GM12878 (cell line): ENCODE data around the gene RAB3B. TPM values are rescaled to one million over a fixed set of nuclear protein-coding genes. Genes with fewer than 3 reads are reported as not detected.

ENCODE experiments used
- CHD2 ChIP-seq: IDR thresholded peaks from 2 replicates; pipeline ENCODE4 v1.6.1; 2011; ENCODE audit warnings: low read depth, low read length, improper control_type of control experiment, borderline replicate concordance
- CHD4 ChIP-seq: fragments of 200-600 bp; sonication (generic); IDR thresholded peaks from 2 replicates; pipeline ENCODE4 v1.6.1; 2016; ENCODE audit warnings: mild to moderate bottlenecking
- CREB1 ChIP-seq: IDR thresholded peaks from 2 replicates; pipeline ENCODE4 v1.6.1; 2012; ENCODE audit warnings: low read depth, mild to moderate bottlenecking, inconsistent platforms
- CREM ChIP-seq: IDR thresholded peaks from 2 replicates; pipeline ENCODE4 v1.6.1; 2014; ENCODE audit warnings: antibody characterized with exemption, low read depth
- HDGF ChIP-seq: fragments of 450-650 bp; IDR thresholded peaks from 2 replicates; pipeline ENCODE4 v1.6.1; 2016; ENCODE audit warnings: antibody characterized with exemption
- KDM1A ChIP-seq: fragments of 200-600 bp; sonication (generic); IDR thresholded peaks from 2 replicates; pipeline ENCODE4 v1.6.1; 2016; ENCODE audit warnings: borderline replicate concordance
- MYC ChIP-seq: IDR thresholded peaks from 2 replicates; pipeline ENCODE4 v1.6.1; 2011; ENCODE audit warnings: mild to moderate bottlenecking, low read length, moderate library complexity, inconsistent platforms; ENCODE audit not compliant: insufficient read depth, insufficient replicate concordance, insufficient read length, severe bottlenecking
- POLR2A ChIP-seq: IDR thresholded peaks from 2 replicates; pipeline ENCODE4 v1.6.1; 2011; ENCODE audit warnings: low read depth, mild to moderate bottlenecking, low read length
- RBBP5 ChIP-seq: fragments of 200-600 bp; sonication (generic); conservative IDR thresholded peaks from 2 replicates; pipeline ENCODE4 v1.6.1; 2016
- RUNX3 ChIP-seq: IDR thresholded peaks from 2 replicates; pipeline ENCODE4 v1.6.1; 2012; ENCODE audit warnings: low read length, inconsistent platforms
- USF2 ChIP-seq: IDR thresholded peaks from 2 replicates; pipeline ENCODE4 v1.6.1; 2011; ENCODE audit warnings: low read depth, low read length, improper control_type of control experiment, borderline replicate concordance
- polyA plus RNA-seq, 11 experiments: library from polyadenylated mRNA; depleted of rRNA in 4 of 11; unstranded in 6 of 11; stranded (reverse) in 5 of 11; fragments of >200 nt; fragmentation: Nextera tagmentation in 4 of 11; fragmentation: Illumina TruSeq in 1 of 11; extraction: Ambion mirVana in 4 of 11; extraction: Trizol in 1 of 11; gene quantifications; 1 replicate in 1 of 11; 2 replicates in 10 of 11; pipeline versions ENCODE4 v1.2.1 to v1.2.3, GENCODE V29; 2011 to 2016; ENCODE audit warnings: inconsistent platforms in 2 of 11, missing spikeins in 2 of 11, low read depth in 1 of 11
- total RNA-seq, 4 experiments: library from RNA; depleted of rRNA in 3 of 4; stranded (reverse); fragments of >200 nt in 3 of 4; fragmentation: Illumina TruSeq in 1 of 4; extraction: Trizol in 1 of 4; gene quantifications; 2 replicates each; pipeline versions ENCODE4 v1.2.1 to v1.2.3, GENCODE V29; 2013 to 2021
- TF ChIP-seq, protein P1 (sequence below): fragments of 450-650 bp; IDR thresholded peaks from 2 replicates; pipeline ENCODE4 v1.6.1; 2017; ENCODE audit warnings: borderline replicate concordance
- TF ChIP-seq, protein P2 (sequence below): IDR thresholded peaks from 2 replicates; pipeline ENCODE4 v1.6.1; 2012; ENCODE audit warnings: mild to moderate bottlenecking, low read depth, low read length
- TF ChIP-seq, protein P3 (sequence below): fragments of 150-350 bp; IDR thresholded peaks from 2 replicates; pipeline ENCODE4 v1.6.1; 2016; ENCODE audit warnings: low read depth, low read length
- TF ChIP-seq, protein P4 (sequence below): fragments of 450-650 bp; IDR thresholded peaks from 2 replicates; pipeline ENCODE4 v1.6.1; 2016; ENCODE audit warnings: mild to moderate bottlenecking, moderate library complexity, borderline replicate concordance

The RAB3B gene
- total and polyA plus RNA-seq, 10 of the 15 experiments (the other 5 are each of a cell fraction or from before 2014, with no cell fraction given) = 0.05 to 0.32 (median 0.24) TPM

GRCh38 chr1:52033190-52034049 is 42.9 kb upstream of the RAB3B start, which contains the start of gene KTI12 (continued):
- TF ChIP-seq CREM = peak; percentile 69
- no peak for TF ChIP-seq RBBP5
- TF ChIP-seq POLR2A = peak; percentile 98
- no peak for TF ChIP-seq CHD4
- peak; percentile 16; the same call in 1 of the 2 replicates for TF ChIP-seq CHD2
- TF ChIP-seq, protein P1, sequence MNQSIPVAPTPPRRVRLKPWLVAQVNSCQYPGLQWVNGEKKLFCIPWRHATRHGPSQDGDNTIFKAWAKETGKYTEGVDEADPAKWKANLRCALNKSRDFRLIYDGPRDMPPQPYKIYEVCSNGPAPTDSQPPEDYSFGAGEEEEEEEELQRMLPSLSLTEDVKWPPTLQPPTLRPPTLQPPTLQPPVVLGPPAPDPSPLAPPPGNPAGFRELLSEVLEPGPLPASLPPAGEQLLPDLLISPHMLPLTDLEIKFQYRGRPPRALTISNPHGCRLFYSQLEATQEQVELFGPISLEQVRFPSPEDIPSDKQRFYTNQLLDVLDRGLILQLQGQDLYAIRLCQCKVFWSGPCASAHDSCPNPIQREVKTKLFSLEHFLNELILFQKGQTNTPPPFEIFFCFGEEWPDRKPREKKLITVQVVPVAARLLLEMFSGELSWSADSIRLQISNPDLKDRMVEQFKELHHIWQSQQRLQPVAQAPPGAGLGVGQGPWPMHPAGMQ = no peak
- TF ChIP-seq RUNX3 = peak; percentile 73
- peak; percentile 52; the same call in 1 of the 2 replicates for TF ChIP-seq HDGF
- no peak for TF ChIP-seq USF2
- TF ChIP-seq MYC = peak; percentile 86
- TF ChIP-seq, protein P2, sequence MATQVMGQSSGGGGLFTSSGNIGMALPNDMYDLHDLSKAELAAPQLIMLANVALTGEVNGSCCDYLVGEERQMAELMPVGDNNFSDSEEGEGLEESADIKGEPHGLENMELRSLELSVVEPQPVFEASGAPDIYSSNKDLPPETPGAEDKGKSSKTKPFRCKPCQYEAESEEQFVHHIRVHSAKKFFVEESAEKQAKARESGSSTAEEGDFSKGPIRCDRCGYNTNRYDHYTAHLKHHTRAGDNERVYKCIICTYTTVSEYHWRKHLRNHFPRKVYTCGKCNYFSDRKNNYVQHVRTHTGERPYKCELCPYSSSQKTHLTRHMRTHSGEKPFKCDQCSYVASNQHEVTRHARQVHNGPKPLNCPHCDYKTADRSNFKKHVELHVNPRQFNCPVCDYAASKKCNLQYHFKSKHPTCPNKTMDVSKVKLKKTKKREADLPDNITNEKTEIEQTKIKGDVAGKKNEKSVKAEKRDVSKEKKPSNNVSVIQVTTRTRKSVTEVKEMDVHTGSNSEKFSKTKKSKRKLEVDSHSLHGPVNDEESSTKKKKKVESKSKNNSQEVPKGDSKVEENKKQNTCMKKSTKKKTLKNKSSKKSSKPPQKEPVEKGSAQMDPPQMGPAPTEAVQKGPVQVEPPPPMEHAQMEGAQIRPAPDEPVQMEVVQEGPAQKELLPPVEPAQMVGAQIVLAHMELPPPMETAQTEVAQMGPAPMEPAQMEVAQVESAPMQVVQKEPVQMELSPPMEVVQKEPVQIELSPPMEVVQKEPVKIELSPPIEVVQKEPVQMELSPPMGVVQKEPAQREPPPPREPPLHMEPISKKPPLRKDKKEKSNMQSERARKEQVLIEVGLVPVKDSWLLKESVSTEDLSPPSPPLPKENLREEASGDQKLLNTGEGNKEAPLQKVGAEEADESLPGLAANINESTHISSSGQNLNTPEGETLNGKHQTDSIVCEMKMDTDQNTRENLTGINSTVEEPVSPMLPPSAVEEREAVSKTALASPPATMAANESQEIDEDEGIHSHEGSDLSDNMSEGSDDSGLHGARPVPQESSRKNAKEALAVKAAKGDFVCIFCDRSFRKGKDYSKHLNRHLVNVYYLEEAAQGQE = 0 out of 2 replicates have a peak, but pooled peaks have one; percentile 2
- TF ChIP-seq KDM1A = no peak
- TF ChIP-seq, protein P3, sequence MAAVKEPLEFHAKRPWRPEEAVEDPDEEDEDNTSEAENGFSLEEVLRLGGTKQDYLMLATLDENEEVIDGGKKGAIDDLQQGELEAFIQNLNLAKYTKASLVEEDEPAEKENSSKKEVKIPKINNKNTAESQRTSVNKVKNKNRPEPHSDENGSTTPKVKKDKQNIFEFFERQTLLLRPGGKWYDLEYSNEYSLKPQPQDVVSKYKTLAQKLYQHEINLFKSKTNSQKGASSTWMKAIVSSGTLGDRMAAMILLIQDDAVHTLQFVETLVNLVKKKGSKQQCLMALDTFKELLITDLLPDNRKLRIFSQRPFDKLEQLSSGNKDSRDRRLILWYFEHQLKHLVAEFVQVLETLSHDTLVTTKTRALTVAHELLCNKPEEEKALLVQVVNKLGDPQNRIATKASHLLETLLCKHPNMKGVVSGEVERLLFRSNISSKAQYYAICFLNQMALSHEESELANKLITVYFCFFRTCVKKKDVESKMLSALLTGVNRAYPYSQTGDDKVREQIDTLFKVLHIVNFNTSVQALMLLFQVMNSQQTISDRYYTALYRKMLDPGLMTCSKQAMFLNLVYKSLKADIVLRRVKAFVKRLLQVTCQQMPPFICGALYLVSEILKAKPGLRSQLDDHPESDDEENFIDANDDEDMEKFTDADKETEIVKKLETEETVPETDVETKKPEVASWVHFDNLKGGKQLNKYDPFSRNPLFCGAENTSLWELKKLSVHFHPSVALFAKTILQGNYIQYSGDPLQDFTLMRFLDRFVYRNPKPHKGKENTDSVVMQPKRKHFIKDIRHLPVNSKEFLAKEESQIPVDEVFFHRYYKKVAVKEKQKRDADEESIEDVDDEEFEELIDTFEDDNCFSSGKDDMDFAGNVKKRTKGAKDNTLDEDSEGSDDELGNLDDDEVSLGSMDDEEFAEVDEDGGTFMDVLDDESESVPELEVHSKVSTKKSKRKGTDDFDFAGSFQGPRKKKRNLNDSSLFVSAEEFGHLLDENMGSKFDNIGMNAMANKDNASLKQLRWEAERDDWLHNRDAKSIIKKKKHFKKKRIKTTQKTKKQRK = no peak
- peak; percentile 91 for TF ChIP-seq CREB1
- TF ChIP-seq, protein P4, sequence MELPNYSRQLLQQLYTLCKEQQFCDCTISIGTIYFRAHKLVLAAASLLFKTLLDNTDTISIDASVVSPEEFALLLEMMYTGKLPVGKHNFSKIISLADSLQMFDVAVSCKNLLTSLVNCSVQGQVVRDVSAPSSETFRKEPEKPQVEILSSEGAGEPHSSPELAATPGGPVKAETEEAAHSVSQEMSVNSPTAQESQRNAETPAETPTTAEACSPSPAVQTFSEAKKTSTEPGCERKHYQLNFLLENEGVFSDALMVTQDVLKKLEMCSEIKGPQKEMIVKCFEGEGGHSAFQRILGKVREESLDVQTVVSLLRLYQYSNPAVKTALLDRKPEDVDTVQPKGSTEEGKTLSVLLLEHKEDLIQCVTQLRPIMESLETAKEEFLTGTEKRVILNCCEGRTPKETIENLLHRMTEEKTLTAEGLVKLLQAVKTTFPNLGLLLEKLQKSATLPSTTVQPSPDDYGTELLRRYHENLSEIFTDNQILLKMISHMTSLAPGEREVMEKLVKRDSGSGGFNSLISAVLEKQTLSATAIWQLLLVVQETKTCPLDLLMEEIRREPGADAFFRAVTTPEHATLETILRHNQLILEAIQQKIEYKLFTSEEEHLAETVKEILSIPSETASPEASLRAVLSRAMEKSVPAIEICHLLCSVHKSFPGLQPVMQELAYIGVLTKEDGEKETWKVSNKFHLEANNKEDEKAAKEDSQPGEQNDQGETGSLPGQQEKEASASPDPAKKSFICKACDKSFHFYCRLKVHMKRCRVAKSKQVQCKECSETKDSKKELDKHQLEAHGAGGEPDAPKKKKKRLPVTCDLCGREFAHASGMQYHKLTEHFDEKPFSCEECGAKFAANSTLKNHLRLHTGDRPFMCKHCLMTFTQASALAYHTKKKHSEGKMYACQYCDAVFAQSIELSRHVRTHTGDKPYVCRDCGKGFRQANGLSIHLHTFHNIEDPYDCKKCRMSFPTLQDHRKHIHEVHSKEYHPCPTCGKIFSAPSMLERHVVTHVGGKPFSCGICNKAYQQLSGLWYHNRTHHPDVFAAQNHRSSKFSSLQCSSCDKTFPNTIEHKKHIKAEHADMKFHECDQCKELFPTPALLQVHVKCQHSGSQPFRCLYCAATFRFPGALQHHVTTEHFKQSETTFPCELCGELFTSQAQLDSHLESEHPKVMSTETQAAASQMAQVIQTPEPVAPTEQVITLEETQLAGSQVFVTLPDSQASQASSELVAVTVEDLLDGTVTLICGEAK = peak; percentile 92
